ENCODE data around the gene CFAP97D2.
"Not testable (repeated sequence)": the region's sequence is repeated elsewhere in the genome, so short reads cannot be mapped to it uniquely, and the experiment has no call there.

Gene CFAP97D2

GRCh38 chr13:114263578-114263977 lies 84.5 kb downstream of the CFAP97D2 start:
- no peak for TF ChIP-seq CTCF (conservative IDR thresholded peaks at IDR 0.05; ENCODE audit: low read depth, low read length)
- no peak overlapping the region for H3K4me3 ChIP-seq (ENCODE audit: low read depth, low read length)
- DNase-seq (ENCODE audit: low read depth), result no peak

GRCh38 chr13:114264313-114264712 lies 85.3 kb downstream of the CFAP97D2 start:
- not testable (repeated sequence) for H3K4me3 ChIP-seq (ENCODE audit: low read depth, low read length); DNase-seq (ENCODE audit: low read depth)

- H3K4me3 ChIP-seq (ENCODE audit: low read depth, low read length), result no peak overlapping the region
- peak; percentile 43 for DNase-seq (ENCODE audit: low read depth)
- no peak for TF ChIP-seq CTCF (conservative IDR thresholded peaks at IDR 0.05; ENCODE audit: low read depth, low read length)
Observed at GRCh38 chr13:114264886-114265611, 86.0 kb downstream of the CFAP97D2 start.

- no peak for DNase-seq (ENCODE audit: low read depth)
- H3K4me3 ChIP-seq (ENCODE audit: low read depth, low read length), result no peak overlapping the region
Observed at GRCh38 chr13:114266241-114266640, 87.2 kb downstream of the CFAP97D2 start.

GRCh38 chr13:114268344-114269280 lies 89.6 kb downstream of the CFAP97D2 start:
- no peak for DNase-seq (ENCODE audit: low read depth)
- no peak for TF ChIP-seq CTCF (conservative IDR thresholded peaks at IDR 0.05; ENCODE audit: low read depth, low read length)
- no peak overlapping the region for H3K4me3 ChIP-seq (ENCODE audit: low read depth, low read length)

More at GRCh38 chr13:114266241-114266640, 87.2 kb downstream of the CFAP97D2 start:
- no peak for TF ChIP-seq CTCF (conservative IDR thresholded peaks at IDR 0.05; ENCODE audit: low read depth, low read length)

GRCh38 chr13:114269281-114269770 lies 90.3 kb downstream of the CFAP97D2 start:
- no peak for DNase-seq (ENCODE audit: low read depth)
- no peak for TF ChIP-seq CTCF (conservative IDR thresholded peaks at IDR 0.05; ENCODE audit: low read depth, low read length)
- H3K4me3 ChIP-seq (ENCODE audit: low read depth, low read length), result no peak overlapping the region

Measured in choroid plexus epithelial cell (primary cell).